GM19467 (cell line): Measurements from ENCODE around the gene OR2A1.
"Not testable (repeated sequence)": the region's sequence is repeated elsewhere in the genome, so short reads cannot be mapped to it uniquely, and the experiment has no call there.

Experiments used
- ATAC-seq: cut with Tn5 transposase; IDR thresholded peaks from one replicate; pipeline ENCODE4 v1.9.1; 2021; ENCODE audit warnings: mild to moderate bottlenecking, moderate library complexity; ENCODE audit not compliant: unreplicated experiment

Gene OR2A1, protein sequence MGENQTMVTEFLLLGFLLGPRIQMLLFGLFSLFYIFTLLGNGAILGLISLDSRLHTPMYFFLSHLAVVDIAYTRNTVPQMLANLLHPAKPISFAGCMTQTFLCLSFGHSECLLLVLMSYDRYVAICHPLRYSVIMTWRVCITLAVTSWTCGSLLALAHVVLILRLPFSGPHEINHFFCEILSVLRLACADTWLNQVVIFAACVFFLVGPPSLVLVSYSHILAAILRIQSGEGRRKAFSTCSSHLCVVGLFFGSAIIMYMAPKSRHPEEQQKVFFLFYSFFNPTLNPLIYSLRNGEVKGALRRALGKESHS

DNA sequence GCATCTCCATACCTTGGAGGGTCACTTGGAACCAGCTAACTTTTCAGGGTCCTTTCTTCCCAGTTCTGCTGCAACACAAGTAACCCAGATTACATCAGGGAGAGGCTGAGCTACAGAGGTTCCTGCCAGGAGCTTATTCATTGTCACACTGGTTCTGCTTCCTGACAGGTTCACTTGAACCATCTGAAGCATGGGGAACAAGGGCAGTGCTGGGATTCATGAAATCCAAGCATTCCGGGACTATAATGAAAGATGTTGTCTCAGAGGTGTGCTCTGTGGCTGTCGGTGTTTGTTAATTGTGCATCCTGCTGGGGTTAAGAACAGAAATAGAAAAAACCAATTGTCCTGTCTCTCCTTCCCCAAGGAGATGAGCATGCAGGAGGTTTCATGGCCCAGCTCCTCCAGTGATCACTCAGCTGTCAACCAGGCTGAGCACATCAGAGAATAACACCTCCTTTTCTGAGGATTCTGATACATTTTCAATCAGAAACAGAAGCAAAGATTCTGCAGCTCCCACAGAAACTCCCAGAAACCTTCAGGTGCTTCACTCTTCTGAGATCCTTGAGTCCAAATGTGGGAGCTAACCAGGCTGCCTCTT is at the start of gene OR2A1:
Gene OR2A1 (plus strand): TSS at position 548 of the 598 bp plus-strand sequence. CDS start 5,706 bp downstream, outside the sequence.
- not testable (repeated sequence) for ATAC-seq

DNA sequence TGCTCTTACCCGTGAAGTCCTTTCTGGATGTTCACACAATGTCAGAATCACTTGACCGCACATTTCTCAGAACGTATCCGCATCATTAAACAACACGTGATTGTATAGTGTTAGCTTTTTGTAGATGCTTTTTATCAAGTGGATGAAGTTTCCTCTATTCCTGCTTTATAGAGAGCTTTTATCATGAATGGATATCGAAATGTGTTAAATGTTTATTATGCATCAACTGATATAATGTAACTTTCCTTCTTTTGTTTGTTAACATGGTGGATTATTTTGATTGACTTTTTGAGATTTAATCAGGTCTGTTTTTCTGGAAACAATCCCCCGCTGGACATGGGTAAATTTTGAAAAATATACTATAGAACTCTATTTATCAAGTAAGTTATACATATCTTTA is 47.5 kb upstream of the OR2A1 start, which contains the start of gene OR2A7:
Gene OR2A7 (minus strand): TSS at position 101 of the 400 bp plus-strand sequence. CDS start 5,164 bp downstream, outside the sequence.
- ATAC-seq = not testable (repeated sequence)

DNA sequence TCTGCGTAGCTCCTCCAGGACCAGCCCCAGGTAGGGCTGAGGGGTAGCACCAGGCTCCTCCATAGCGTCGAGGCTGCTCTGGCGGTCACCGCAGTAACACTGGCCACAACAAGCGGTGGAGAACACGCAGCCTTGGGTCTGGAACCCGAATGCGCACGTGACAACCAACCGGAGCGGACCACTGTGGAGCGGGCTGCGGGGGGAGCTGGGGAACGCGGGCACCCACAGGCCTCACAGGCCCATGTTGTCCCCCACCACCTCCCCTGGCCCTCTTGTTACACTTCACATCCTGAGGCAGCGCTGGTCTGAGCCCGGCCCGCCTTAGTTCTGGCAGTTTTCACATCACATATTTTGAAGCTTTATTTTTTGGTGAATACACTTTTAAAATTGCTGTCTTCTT is 43.0 kb upstream of the OR2A1 start, which contains the start of gene CTAGE8:
Gene CTAGE8 (minus strand): TSS at position 101 of the 400 bp plus-strand sequence. CDS start 38 bp downstream, at position 63.
- ATAC-seq = not testable (repeated sequence)

DNA sequence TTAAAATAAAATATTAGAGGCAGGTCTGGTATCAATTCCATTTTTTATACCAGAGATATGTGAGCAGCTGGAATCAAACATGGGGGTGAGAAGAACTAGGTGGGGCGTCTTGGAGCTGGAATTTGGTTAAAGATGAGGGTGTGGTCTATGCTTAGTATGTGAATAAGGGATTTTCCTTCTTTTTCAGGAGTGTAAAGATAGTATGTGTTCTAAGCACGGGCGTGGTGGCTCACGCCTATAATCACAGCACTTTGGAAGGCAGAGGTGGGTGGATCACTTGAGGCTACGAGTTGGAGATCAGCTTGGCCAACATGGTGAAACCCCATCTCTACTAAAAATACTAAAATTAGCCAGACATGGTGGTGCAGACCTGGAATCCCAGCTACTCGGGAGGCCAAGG is 36.9 kb upstream of the OR2A1 start:
- not testable (repeated sequence) for ATAC-seq

DNA sequence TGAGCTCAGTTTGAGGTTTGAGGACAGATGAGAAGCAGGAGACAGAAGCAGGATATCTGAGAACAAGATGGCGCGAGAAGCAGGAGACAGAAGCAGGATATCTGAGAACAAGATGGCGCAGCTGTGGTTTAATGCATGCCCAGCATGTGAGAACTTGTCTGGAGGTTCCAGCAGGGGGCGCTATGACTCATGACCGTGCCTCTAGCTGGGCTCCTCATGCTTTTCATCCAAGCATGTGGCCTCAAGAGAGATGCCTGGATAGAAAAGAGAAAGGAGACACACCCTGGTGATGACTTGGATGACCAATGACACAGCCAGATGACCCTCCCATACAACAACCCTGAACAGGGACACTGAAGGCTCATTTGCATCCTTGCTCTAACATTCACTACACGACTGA is 32.2 kb upstream of the OR2A1 start:
- ATAC-seq = not testable (repeated sequence)

DNA sequence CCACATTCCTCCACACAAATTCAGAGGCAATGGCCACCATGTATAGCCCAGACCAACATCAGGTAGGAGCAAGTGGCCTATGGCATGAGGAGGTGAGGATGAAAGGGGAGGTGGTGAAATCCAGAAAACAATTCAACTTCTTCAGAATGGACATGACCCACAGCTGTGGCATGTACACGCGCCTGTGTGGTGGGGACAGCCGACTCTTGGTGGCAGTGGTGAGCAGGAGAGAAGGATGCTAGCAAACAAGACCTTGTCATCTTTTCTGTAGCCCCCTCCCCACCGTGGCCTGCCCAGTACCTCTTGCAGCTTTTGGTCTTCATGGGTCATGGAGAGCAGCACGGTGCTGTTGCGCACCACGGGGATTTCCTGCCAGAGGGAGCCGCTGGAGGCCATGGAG is 30.2 kb upstream of the OR2A1 start:
- ATAC-seq = not testable (repeated sequence)

DNA sequence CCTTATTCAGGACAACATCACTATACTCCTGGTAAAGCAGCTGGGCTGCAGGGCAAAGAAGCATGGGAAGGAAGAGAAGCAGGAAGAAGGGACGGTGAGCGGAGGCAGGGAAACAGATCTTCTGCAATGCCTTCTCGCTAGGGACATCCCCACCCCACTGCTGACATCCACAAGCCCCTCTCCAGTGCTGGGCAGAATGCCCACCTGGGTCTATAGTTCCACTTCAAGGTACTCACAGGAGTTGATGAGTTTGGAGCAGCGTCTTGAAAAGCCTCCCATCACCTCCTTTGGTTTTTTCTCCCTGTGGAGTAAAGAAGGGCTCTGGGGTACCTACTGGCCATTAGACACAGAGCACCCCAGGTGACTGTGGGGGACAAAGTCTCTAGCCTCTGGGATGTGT is 29.7 kb upstream of the OR2A1 start:
- not testable (repeated sequence) for ATAC-seq

DNA sequence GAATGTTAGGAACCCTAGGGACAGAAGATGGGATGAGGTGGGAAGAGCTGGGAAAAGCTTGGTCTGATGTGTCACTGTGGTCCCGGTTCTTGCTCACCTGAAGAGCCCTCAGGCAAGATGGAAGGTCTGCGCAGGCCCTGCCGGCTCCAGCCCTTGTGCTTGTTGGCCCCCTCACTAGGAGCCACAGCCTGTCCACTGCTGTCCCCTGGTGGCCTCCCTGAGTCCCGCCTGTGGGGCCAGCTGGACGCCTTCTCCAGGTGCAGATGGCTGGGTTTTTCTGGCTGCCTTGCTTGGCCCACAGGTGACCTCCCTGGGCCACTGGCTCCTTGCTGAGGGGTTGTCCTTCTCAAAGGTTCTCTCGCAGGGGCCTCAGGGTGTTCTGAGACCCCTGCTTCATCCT is 28.5 kb upstream of the OR2A1 start:
- ATAC-seq = not testable (repeated sequence)

DNA sequence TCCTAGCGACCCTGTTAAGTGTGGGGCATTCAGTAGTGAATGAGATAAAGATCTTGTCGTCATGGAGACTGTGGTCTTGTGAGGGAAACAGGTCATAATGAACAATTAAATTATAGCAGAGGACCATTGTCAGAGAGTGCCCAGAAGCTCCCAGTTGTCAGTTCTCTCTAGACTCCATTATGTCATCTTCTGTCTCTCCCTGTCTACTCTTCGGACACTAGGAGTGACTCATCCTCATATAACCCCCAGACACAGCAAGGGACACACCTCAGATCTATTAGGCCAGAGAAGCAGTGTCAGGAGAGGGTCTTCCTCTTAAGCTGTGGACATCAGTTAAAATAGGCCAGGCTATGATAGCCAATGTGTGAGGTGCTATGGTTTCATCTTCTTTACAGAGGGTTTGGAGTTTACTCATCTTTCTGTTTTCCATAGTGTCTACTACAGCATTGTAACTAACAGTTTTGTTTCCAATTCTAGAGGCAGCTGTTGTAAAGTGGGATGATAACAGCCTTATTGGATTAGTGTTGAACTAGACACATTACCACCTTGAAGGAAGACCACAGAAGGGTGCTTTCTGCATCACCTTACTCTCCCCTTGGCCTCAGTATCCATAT is 24.9 kb upstream of the OR2A1 start:
- ATAC-seq = not testable (repeated sequence)

DNA sequence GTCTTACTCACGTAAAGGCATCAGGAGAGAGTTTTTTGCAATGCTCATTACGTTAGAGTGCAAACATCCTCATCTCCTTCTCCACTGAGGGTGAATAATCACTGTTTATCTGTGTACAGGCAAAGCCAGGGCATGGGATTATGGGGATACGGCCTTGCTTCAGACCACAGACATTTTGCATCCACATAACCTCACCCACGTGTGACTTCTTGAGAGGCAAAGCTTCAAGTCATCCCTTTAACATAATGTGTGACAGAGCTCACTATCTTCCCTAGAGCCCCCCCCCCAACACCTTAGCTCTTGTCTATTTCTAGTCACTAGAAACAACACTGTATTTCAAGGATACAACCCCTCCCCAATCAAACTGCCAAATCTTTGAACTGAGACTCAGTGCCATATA is 20.6 kb upstream of the OR2A1 start:
- not testable (repeated sequence) for ATAC-seq

DNA sequence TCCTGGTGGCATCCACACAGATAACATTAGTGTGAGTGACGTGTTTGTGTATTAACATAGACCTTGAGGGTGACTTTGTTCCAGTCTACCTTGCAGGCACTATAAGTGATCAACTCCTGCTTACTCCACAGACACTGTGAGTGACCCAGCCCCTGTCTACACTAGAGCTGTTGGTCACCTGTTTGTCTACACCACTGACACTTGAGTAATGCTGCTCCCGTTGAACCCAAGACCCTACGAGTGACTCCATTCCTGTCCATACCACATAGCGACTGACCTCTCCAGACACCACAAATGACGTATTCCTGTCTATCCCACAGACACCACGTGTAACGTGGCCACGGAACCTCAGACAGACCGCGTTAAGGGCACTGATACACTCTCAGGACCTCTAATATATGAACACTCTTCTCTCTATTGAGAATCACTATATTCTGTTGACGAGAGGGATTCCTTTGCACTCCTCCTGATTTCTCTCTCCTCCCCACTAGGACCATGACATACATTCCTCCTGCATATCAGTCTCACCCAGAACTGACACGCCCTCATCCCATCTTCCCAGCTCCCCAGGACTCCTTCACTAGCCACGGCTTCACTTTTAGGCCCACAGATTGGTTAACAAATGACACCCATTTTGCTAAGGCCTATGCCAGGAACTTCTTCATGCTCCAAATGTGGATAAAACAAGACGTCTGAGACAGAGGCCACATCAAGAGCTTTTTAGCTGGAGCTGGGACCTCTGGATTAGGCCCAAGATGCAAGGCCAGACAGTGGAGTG is 19.6 kb upstream of the OR2A1 start:
- not testable (repeated sequence) for ATAC-seq

DNA sequence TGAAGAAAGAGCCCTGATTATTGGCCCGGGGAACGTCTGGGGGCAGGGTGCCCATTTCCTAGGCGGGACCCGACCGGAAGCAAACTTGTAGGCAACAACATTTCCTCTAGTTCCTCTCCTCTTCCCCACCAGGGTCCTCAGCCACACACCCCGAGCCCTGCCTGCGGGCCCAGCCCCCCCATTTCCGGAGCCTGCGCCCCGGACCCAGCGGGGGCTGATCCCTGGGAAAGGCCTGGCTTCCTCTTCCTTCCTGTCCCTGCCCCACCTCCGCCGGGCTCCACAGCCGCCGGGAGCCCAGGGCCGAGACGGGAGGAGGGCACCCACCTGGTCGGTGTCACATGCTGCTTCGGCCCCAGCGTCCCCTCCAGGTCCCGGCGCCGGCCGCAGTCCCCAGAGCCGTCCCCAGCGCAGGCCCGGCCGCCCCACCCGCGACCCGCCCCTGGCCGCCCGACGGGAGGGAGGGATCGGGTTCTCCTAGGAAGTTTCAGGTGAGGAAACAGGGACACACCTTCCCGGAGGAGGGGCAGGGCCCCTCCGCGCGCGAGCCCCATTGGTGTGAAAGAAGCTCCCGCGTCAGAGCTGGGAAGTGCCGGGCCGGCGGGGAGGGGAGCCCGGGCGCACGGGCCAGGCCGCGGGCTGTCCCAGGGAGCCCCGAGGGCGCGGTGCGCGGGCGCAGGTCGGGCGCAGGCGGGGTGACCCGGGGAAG is 18.3 kb upstream of the OR2A1 start:
- peak; percentile 74 for ATAC-seq

DNA sequence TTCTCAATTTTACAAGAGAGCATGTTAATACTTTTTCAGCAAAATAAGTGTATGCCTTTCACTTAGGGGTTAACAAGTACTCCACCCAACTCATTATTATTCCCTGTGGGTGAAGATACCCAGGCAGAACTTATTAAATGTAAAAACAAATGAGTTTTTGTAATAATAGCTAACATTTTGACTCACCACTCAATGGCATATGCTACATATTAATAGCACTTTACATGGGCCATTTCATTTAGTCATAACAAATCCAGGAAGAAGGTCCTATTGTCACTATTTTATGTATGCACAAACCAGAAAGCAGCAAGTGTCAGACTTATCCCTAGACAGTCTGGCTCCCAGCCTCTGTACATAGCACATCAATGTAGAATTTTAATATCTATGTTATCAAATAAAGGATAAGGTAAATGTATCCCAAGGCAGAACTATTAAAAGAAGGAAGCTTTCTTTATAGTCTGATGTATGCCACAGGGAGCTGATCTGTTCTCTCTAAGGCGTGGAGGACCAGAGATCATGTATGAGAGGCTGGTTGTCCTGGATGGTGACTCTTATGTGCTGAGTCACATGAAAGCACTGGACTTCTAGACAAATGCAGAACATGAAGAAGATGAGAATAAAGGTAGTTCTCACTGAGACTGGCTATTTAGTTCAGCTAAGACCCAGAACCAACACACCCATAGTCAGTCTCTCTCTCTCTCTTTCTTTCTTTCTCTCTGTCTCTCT is 9.5 kb upstream of the OR2A1 start:
- ATAC-seq = not testable (repeated sequence)

DNA sequence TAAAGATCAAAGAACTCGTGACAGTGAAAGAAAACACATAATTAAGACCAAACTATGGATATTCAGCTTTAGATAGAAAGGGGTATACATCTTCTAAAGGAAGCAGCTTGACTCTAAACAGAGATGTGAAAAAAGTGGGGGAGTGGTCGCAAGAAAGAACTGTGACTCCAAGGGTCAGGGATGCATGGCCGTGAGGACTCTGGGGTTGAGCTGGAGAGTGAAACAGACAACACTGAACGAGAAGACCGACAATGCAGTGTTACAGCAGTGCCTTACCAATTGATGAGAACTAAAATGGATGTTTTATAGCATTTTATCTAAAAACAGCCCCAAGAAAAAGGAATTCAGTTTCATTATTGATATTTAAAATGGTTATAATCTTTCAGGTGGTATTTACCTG is 8.6 kb upstream of the OR2A1 start:
- ATAC-seq = not testable (repeated sequence)

DNA sequence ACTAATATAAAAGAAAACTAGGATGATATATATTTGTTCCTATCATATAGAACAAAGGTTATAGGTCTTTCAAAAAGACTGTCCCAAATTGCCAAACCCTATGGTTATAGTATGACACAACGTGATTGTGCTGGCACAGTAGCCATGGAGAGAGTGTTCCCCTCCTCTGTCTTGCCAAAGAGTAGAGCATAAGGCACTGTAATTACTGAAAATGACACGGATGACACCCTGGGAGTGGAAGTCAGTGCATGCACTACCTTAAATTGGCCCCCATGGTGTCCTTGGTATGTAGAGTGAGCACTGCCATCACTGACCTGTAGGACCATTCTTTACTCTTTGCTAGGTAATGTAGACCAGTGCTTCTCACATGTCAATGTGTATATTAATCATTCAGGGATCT is 7.1 kb upstream of the OR2A1 start:
- not testable (repeated sequence) for ATAC-seq

DNA sequence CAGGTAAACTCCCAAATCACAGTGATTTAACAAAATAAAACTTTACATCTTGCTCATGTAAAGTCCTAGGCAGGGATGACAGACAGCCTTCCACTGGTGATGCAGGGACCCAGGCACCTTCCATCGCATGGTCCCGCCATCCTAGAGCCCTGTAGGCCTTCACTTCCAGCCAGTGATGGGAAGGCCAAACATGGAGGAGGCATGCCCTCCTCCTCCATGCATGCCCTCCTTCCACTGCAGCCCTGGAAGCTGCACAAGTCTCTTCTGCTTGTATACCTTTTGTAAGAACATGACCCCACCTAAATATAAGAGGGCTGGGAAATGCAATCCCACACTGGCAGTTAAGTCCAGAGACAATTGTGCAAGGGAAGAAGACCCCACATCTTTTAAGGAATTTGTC is 2.5 kb upstream of the OR2A1 start:
- not testable (repeated sequence) for ATAC-seq

DNA sequence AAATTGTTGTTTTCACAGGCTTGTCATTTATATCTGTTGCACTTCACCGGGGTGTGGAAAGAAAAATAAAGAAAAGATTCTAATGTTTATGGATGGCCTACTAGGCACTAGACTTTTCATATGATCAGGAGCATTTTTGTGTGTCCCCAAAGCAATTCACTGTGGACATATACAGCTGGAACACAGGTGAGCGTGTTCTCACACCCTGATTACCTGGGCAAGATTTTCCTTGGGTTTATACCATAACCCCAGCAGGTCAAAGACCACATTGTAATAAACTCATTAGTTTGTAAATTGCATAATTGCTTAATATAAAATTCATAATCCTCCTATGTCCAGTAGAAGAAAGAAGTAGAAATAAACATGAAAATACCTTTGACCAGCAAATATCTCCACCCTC is 1.0 kb upstream of the OR2A1 start:
- ATAC-seq = not testable (repeated sequence)

DNA sequence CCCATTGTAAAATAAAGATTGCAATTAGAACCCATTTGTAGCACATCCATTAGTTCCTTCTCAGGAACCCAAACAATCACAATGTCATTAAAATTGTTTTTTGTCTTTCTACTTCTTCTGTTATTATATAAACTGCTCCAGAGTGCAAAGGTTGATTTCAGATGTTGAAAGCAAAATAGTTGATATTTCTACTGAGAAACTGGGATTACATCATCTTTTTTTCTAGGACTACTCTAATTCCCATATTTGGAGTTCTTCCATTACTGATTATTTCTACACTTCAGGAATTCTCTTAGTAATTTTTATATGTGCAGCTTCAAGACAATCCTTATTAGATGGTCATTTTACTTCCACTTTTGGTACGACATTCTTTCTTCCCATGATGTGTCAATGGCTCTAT is 5.3 kb downstream of the OR2A1 start:
- not testable (repeated sequence) for ATAC-seq

DNA sequence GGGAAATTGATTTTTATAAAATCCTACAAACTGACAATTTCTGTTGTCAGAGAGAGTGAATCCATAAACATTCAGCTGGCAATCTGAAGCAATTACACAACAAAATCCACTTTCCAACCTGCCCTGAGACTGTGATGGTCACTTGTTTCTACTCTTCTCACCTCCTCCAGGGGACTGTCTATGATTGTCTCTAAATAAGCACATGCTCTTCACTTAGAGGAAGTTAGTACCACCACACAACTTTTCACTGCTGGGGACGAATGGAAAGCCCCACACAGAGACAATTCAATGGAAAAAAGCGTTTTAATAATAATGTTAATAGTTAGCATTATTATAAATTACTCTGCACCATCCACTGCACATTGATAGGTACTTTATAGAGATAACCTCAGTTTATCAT is 7.3 kb downstream of the OR2A1 start:
- ATAC-seq = not testable (repeated sequence)
